OCI-LY3 (cell line): Measurements from ENCODE around the gene MEIOC.
"Not testable (repeated sequence)": the region's sequence is repeated elsewhere in the genome, so short reads cannot be mapped to it uniquely, and the experiment has no call there.

Source experiments
- H2AFZ ChIP-seq: fragments of 200-600, 300-600 bp; shearing (Covaris generic); 2 replicates; pipeline ENCODE4 v1.6.0; 2014; ENCODE audit warnings: antibody characterized with exemption, low read depth, low read length
- H3K27ac ChIP-seq: fragments of 200-600, 300-600 bp; sonication (generic); 2 replicates; pipeline ENCODE4 v1.5.1; 2014; ENCODE audit warnings: mild to moderate bottlenecking, low read length, moderate library complexity, mixed read lengths
- H3K27me3 ChIP-seq: fragments of 200-600, 300-600 bp; sonication (generic); 2 replicates; pipeline ENCODE4 v1.6.1; 2014; ENCODE audit warnings: low read depth, low read length, mixed read lengths
- H3K36me3 ChIP-seq: fragments of 200-600, 300-600 bp; sonication (generic); replicated peaks from 2 replicates; pipeline ENCODE3; 2014; ENCODE audit warnings: low read depth, low read length, mixed read lengths
- H3K4me1 ChIP-seq: fragments of 300-600, 200-600 bp; sonication (generic); 2 replicates; pipeline ENCODE4 v1.6.1; 2014; ENCODE audit warnings: low read length, mixed read lengths
- H3K4me2 ChIP-seq: fragments of 200-600, 300-600 bp; sonication (generic); 2 replicates; pipeline ENCODE4 v1.6.1; 2014; ENCODE audit warnings: low read length, mixed read lengths
- H3K4me3 ChIP-seq: fragments of 300-600, 200-600 bp; sonication (generic); 2 replicates; pipeline ENCODE4 v1.5.1; 2014; ENCODE audit warnings: antibody characterized with exemption, mild to moderate bottlenecking, low read length, moderate library complexity
- H3K79me2 ChIP-seq: fragments of 300-600, 200-600 bp; shearing (Covaris generic); 2 replicates; pipeline ENCODE4 v1.6.1; 2014; ENCODE audit warnings: mild to moderate bottlenecking, low read length, mixed read lengths
- H3K9ac ChIP-seq: fragments of 300-600, 200-600 bp; shearing (Covaris generic); 2 replicates; pipeline ENCODE4 v1.6.0; 2014; ENCODE audit warnings: mild to moderate bottlenecking, low read length, moderate library complexity
- H3K9me3 ChIP-seq: fragments of 200-600, 300-600 bp; shearing (Covaris generic); 2 replicates; pipeline ENCODE4 v1.6.1; 2014; ENCODE audit warnings: low read length, mixed read lengths; ENCODE audit not compliant: insufficient read depth
- H4K20me1 ChIP-seq: fragments of 200-600, 300-600 bp; sonication (generic); 2 replicates; pipeline ENCODE4 v1.6.1; 2016; ENCODE audit warnings: low read length, mixed read lengths; ENCODE audit not compliant: insufficient read depth
- CTCF ChIP-seq: fragments of 200-600, 300-600 bp; sonication (generic); IDR thresholded peaks from 2 replicates; pipeline ENCODE4 v1.5.1; 2014; ENCODE audit warnings: antibody characterized with exemption, low read length, low read depth
- EZH2phosphoT487 ChIP-seq: fragments of 200-600 bp; shearing (Covaris generic); IDR thresholded peaks from 2 replicates; pipeline ENCODE4 v1.6.1; 2018; ENCODE audit warnings: antibody characterized with exemption, mixed run types, low read depth

MEIOC gene

GRCh38 chr17:44677136-44677535 lies 20.9 kb downstream of the MEIOC start:
- Histone ChIP-seq H3K9ac (no peak overlapping the region), H3K4me1 (no peaks in the 10 kb centered on the region), H2AFZ (no peak overlapping the region), H3K4me2 (no peak overlapping the region), H4K20me1 (no peaks in the 10 kb centered on the region), H3K4me3 (no peak overlapping the region), H3K27me3 (no peaks in the 10 kb centered on the region), H3K36me3 (peaks cover 16% of the 10 kb centered on the region), H3K79me2 (no peaks in the 10 kb centered on the region), H3K9me3 (no peaks in the 10 kb centered on the region), H3K27ac (no peak overlapping the region)
- TF ChIP-seq CTCF (no peak), EZH2phosphoT487 (no peak)

- peaks cover 26% of the 10 kb centered on the region for H3K36me3 ChIP-seq
- H3K4me2 ChIP-seq, H3K27me3 ChIP-seq, H3K9ac ChIP-seq, H3K4me3 ChIP-seq, H3K9me3 ChIP-seq, H3K27ac ChIP-seq, H3K4me1 ChIP-seq, H4K20me1 ChIP-seq, H2AFZ ChIP-seq: not testable (repeated sequence)
- peaks cover 18% of the 10 kb centered on the region for H3K79me2 ChIP-seq
Observed at GRCh38 chr17:44683303-44683702, 27.0 kb downstream of the MEIOC start.

DNA sequence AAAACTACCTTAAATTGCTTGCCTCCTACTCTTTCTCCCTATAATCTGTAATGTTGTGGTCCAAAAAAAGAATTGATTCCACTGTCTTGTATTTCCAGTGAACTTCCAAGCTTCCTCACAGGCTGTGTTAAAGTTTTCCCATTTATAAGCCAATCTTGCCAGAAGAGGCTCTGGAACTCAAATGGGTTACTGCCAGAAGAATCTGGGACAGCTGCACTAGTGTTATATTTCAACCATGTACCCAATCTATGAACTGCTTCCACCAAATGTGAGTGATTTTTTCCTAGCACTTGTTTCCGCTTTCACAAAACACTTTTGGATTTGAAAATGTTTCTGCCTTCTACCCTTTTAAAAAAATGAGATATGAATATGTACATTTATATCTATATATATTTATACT lies 31.5 kb downstream of the MEIOC start:
- no peak overlapping the region for H3K27ac ChIP-seq
- no peaks in the 10 kb centered on the region for H4K20me1 ChIP-seq
- H3K36me3 ChIP-seq = peaks cover 15% of the 10 kb centered on the region
- H3K27me3 ChIP-seq = no peaks in the 10 kb centered on the region
- TF ChIP-seq CTCF (no peak), EZH2phosphoT487 (no peak)
- no peak overlapping the region for H3K4me2 ChIP-seq
- H3K4me1 ChIP-seq = peaks cover 12% of the 10 kb centered on the region
- H3K9me3 ChIP-seq = no peaks in the 10 kb centered on the region
- H2AFZ ChIP-seq = no peak overlapping the region
- H3K4me3 ChIP-seq = no peak overlapping the region
- peaks cover 38% of the 10 kb centered on the region for H3K79me2 ChIP-seq
- no peak overlapping the region for H3K9ac ChIP-seq

GRCh38 chr17:44688200-44688599 lies 31.9 kb downstream of the MEIOC start:
- peak overlapping the region; percentile 99 for H3K4me2 ChIP-seq
- H2AFZ ChIP-seq = no peak overlapping the region
- no peaks in the 10 kb centered on the region for H3K9me3 ChIP-seq
- no peak overlapping the region for H3K4me3 ChIP-seq
- H3K4me1 ChIP-seq = peaks cover 12% of the 10 kb centered on the region
- TF ChIP-seq EZH2phosphoT487 (no peak), CTCF (no peak)
- H3K79me2 ChIP-seq = peaks cover 38% of the 10 kb centered on the region
- H4K20me1 ChIP-seq = no peaks in the 10 kb centered on the region
- H3K27me3 ChIP-seq = no peaks in the 10 kb centered on the region
- no peak overlapping the region for H3K27ac ChIP-seq
- no peak overlapping the region for H3K9ac ChIP-seq
- peaks cover 11% of the 10 kb centered on the region for H3K36me3 ChIP-seq
